Measurements from ENCODE around the gene NATD1. TPM values are rescaled to one million over a fixed set of nuclear protein-coding genes. Genes with fewer than 3 reads are reported as not detected.

The NATD1 gene
- total and polyA plus RNA-seq, 10 of the 15 experiments (the other 5 are each of a cell fraction or from before 2014, with no cell fraction given), result 0.02 to 0.33 (median 0.15) TPM

GRCh38 chr17:21211825-21212479 lies 41.3 kb downstream of the NATD1 start:
- 50% methylated on average over 9 of the region's 9 CpGs for WGBS (ENCODE audit: insufficient coverage, insufficient replicate concordance, low lambda C conversion rate, missing lambda C conversion rate)
- ChIA-PET SMC1A (ENCODE audit: uncharacterized antibody, unreplicated experiment) (interaction anchor here (0.7 to 3.6 kb wide), 7 partner anchors 17 to 168 kb away, joined by 3 to 17 read pairs (median 4); partner anchors contain the start of gene USP22), CTCF (interaction anchor here (1.5 to 2.2 kb wide), 2 partner anchors 84 to 91 kb away, joined by 6 to 13 read pairs; no protein-coding TSS in a partner anchor), RAD21 (ENCODE audit: unreplicated experiment) (interaction anchor here (0.7 to 1.7 kb wide), 2 partner anchors 64 to 113 kb away, joined by 3 read pairs; no protein-coding TSS in a partner anchor), POLR2A (interaction anchor here (1.2 kb wide), 1 partner anchor 83 kb away, joined by 3 read pairs; no protein-coding TSS in a partner anchor)
- intact Hi-C loops (cut with micrococcal nuclease; ENCODE audit: unreplicated experiment) (loop anchor here (5.0 kb wide), 2 partner anchors 75 to 170 kb away; partner anchors contain the start of gene USP22), in situ Hi-C loops (cut with MboI) (loop anchor here (5.0 kb wide), 1 partner anchor 175 kb away; no protein-coding TSS in a partner anchor)
- H3K9me3 ChIP-seq (replicated peaks; ENCODE audit: control insufficient read depth, insufficient read depth, low read length), result no peaks in the 10 kb centered on the region
- peaks cover 5 to 9% of the 10 kb centered on the region in 2 experiments; a peak in 3 of 4 replicates for H3K36me3 ChIP-seq (ENCODE audit: control insufficient read depth in 2 of 2, insufficient read depth in 2 of 2, low read length in 1 of 2)
- H4K20me1 ChIP-seq (ENCODE audit: control insufficient read depth, insufficient read depth), result peaks cover 3% of the 10 kb centered on the region; the same call in 1 of the 2 replicates
- no peaks in the 10 kb centered on the region for H3K27me3 ChIP-seq (replicated peaks in 1 of 2; ENCODE audit: control insufficient read depth in 2 of 2, insufficient read depth in 2 of 2, low read length in 1 of 2)
- H3K4me2 ChIP-seq (ENCODE audit: control insufficient read depth, insufficient read depth), result peak overlapping the region; percentile 85
- no peak overlapping the region for H2AFZ ChIP-seq (ENCODE audit: control insufficient read depth, low read depth, low read length)
- no peak for ATAC-seq
- H3K4me1 ChIP-seq (ENCODE audit: control insufficient read depth, insufficient read depth, low read length), result peaks cover 9% of the 10 kb centered on the region; the same call in 1 of the 2 replicates
- no peak for FAIRE-seq
- no peak for DNase-seq (ENCODE audit: low read depth, low spot score)
- peak overlapping the region; percentile 81; the same call in 1 of the 2 replicates for H3K4me3 ChIP-seq
- BruUV-seq (replicated peaks), result no TSS peak
- TF ChIP-seq NR2F1 (conservative IDR thresholded peaks at IDR 0.05) (no peak), RAD21 (IDR thresholded peaks at IDR 0.05; ENCODE audit: insufficient read depth, low read depth, low read length) (no peak), GATAD2B (conservative IDR thresholded peaks at IDR 0.05; ENCODE audit: low read depth) (no peak), TCF3 (IDR thresholded peaks at IDR 0.05; ENCODE audit: borderline replicate concordance, insufficient read depth, low read depth, low read length) (0 out of 2 replicates have a peak, but pooled peaks have one; percentile 44), CTCF (IDR thresholded peaks at IDR 0.05 in 2 of 3, conservative IDR thresholded peaks at IDR 0.05 in 1 of 3; ENCODE audit: control insufficient read depth in 2 of 3, extremely low read depth in 1 of 3, insufficient read depth in 1 of 3, low read depth in 3 of 3, low read length in 3 of 3) (no peak), NR2C1 (IDR thresholded peaks at IDR 0.05) (no peak), PKNOX1 (IDR thresholded peaks at IDR 0.05) (peak; percentile 58), KDM1A (IDR thresholded peaks at IDR 0.05; ENCODE audit: borderline replicate concordance) (no peak), RAD51 (IDR thresholded peaks at IDR 0.05) (0 out of 2 replicates have a peak, but pooled peaks have one; percentile 38), ZBTB11 (CRISPR knock-in tag; IDR thresholded peaks at IDR 0.05) (no peak), ATF2 (IDR thresholded peaks at IDR 0.05; ENCODE audit: low read length) (no peak), BCL3 (IDR thresholded peaks at IDR 0.05; ENCODE audit: borderline replicate concordance, insufficient read depth, low read depth, low read length, poor library complexity, severe bottlenecking) (peak; percentile 42)
- H3K27ac ChIP-seq (ENCODE audit: control insufficient read depth, insufficient read depth), result peak overlapping the region; percentile 9; the same call in 1 of the 2 replicates
- H3K79me2 ChIP-seq (ENCODE audit: control insufficient read depth, insufficient read depth, low read length), result peaks cover 74% of the 10 kb centered on the region
- H3K9ac ChIP-seq (ENCODE audit: control insufficient read depth, insufficient read depth, low read length), result peak overlapping the region; percentile 32; the same call in 1 of the 2 replicates
